ENCODE results near the gene ANP32A. TPM values are rescaled to one million over a fixed set of nuclear protein-coding genes. Genes with fewer than 3 reads are reported as not detected.

Gene ANP32A
- total and polyA plus RNA-seq, 2 experiments from 2014 or later = 140 to 278 TPM

DNA sequence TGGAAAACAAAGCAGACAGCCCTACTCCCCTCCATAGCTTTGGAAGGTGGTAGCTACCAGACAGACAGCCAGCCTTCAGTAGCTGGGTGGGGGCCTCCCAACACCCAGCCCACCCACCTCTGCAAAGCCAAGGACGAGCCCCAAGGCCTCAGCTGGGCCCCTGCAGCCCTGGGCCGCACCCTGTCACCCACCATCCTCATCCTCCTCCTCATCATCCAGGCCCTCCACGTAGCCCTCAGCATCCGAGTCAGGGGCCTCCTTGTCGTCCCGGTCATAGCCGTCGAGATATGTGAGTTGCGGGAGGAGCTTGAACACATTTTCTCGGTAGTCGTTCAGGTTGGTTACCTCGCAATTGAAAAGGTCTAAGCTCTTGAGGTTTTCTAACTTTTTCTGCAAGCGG lies 36.5 kb downstream of the ANP32A start:
- no peaks in the 10 kb centered on the region for H3K9me3 ChIP-seq (ENCODE audit: low read depth)
- DNase-seq (ENCODE audit: low read depth in 1 of 2, low spot score in 1 of 2) = no peak
- no peaks in the 10 kb centered on the region for H3K27me3 ChIP-seq
- H3K4me3 ChIP-seq = no peak overlapping the region
- no peak overlapping the region for H3K27ac ChIP-seq
- peaks cover 5% of the 10 kb centered on the region for H3K4me1 ChIP-seq (ENCODE audit: low read depth)
- TF ChIP-seq, protein P1, sequence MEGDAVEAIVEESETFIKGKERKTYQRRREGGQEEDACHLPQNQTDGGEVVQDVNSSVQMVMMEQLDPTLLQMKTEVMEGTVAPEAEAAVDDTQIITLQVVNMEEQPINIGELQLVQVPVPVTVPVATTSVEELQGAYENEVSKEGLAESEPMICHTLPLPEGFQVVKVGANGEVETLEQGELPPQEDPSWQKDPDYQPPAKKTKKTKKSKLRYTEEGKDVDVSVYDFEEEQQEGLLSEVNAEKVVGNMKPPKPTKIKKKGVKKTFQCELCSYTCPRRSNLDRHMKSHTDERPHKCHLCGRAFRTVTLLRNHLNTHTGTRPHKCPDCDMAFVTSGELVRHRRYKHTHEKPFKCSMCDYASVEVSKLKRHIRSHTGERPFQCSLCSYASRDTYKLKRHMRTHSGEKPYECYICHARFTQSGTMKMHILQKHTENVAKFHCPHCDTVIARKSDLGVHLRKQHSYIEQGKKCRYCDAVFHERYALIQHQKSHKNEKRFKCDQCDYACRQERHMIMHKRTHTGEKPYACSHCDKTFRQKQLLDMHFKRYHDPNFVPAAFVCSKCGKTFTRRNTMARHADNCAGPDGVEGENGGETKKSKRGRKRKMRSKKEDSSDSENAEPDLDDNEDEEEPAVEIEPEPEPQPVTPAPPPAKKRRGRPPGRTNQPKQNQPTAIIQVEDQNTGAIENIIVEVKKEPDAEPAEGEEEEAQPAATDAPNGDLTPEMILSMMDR (IDR thresholded peaks at IDR 0.05; ENCODE audit: low read depth, low read length) = no peak
- peaks cover 59% of the 10 kb centered on the region for H3K36me3 ChIP-seq

DNA sequence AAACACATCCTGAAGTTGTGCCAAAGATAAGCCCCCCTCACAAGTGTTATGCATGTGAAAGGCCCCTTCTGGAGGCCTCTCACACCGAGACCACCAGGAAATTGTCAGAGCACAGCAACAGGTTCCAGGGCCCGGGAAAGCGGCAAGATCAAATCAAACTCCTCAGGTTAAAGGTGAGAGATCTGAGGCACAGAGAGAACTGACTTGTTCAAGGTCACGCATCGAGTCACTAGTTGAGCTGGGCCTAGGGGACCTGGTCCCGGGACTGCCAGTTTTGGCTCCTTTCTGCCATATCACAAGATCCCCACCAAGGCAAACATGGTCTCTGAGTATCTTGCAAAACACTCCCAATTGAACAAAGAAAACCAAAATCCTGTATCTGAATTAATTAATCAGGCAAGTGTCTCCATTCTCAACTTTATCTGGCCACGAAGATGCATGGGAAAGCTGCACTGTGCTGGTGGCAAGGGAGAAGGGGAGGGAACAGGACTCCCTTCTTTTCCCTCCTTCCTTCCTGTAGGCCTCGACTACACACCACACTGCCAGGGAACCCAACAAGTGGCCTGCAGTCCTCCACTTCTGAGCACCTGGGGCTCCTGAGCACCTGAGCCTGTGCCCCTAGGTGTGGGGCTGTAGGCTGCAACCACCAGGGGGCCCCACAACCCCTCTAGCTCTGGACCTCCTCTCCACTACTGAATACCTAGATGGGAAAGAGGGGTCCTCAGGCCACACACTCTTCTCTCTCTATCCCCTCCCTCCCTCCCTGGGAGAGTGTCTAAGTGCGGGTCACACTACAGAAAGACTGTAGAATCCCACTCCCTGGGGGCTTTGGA lies 37.3 kb downstream of the ANP32A start:
- H3K27ac ChIP-seq = peak overlapping the region; percentile 13
- no peaks in the 10 kb centered on the region for H3K4me1 ChIP-seq (ENCODE audit: low read depth)
- TF ChIP-seq, protein P1 (IDR thresholded peaks at IDR 0.05; ENCODE audit: low read depth, low read length) = peak; percentile 53
- H3K36me3 ChIP-seq = peaks cover 63% of the 10 kb centered on the region
- H3K27me3 ChIP-seq = no peaks in the 10 kb centered on the region
- H3K4me3 ChIP-seq = no peak overlapping the region
- H3K9me3 ChIP-seq (ENCODE audit: low read depth) = no peaks in the 10 kb centered on the region
- peak in 1 of 2 donors; percentile 50 for DNase-seq (ENCODE audit: low read depth in 1 of 2, low spot score in 1 of 2)

DNA sequence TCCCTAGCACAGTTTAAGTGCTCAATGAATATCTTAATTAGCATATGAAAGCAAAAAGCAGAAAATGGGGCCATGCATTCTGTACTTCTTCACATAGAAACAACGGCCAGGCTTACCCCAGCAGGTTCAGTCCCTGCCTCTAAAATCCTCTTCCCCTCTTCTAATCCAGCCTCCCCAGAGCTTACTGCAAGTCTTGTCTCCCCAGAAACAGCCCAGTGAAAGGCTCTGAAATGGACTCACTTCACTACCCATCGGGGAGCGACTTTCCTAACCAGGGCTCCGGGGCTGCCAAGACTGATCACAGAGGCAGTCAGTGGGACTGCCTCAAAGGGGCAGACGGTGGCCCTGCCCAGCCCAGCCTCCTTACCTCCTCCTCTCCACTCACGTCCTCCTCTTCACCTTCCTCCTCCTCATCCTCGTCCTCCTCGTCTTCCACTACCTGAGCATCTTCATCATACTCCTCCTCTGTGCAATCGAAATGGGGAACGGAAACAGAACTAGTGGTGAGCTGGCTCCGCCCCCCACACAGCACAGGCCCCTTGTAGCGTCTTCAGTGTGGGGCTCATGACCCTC lies 38.0 kb downstream of the ANP32A start:
- H3K4me1 ChIP-seq (ENCODE audit: low read depth) = no peaks in the 10 kb centered on the region
- no peak overlapping the region for H3K4me3 ChIP-seq
- H3K27ac ChIP-seq = no peak overlapping the region
- DNase-seq (ENCODE audit: low read depth in 1 of 2, low spot score in 1 of 2) = no peak
- TF ChIP-seq, protein P1 (IDR thresholded peaks at IDR 0.05; ENCODE audit: low read depth, low read length) = no peak
- H3K9me3 ChIP-seq (ENCODE audit: low read depth) = no peaks in the 10 kb centered on the region
- H3K27me3 ChIP-seq = no peaks in the 10 kb centered on the region
- H3K36me3 ChIP-seq = peaks cover 62% of the 10 kb centered on the region

DNA sequence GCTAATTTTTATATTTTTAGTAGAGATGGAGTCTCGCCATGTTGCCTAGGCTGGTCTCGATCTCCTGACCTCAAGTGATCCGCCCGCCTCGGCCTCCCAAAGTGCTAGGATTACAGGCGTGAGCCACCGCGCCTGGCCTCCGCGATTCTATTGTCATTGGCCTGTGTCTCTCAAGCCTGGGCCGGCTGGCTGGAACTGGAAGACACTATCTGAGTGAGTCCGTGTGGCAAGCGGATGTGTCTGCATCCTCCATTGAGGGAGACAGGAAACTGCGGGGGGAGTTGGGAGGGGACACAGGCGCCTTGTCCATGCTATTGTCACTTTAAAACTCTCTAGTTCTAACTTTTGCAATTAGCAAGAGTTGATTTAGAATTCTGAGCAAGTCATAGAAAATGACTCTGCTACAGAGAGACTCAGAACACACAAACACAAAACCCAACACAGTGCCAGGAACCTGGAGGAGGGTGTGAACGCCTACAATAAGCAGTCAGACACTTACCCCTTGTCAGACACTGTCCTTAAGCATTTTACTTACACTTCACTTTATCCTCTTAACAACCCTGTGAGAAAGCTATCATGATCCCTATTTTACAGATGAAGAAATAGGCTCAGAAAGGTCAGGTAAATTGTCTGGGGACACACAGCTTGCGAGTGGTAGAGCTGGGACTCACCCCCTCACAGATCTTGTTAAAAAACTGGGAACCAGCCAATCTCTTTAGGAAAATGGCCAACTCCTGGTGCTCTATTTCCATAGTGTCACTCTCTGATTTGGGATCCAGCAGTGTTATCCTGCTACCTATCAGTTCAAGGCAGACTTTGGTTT lies 38.7 kb downstream of the ANP32A start:
- Histone ChIP-seq H3K36me3 (peaks cover 55% of the 10 kb centered on the region), H3K27ac (no peak overlapping the region), H3K27me3 (no peaks in the 10 kb centered on the region), H3K4me3 (no peak overlapping the region), H3K9me3 (ENCODE audit: low read depth) (no peaks in the 10 kb centered on the region), H3K4me1 (ENCODE audit: low read depth) (no peaks in the 10 kb centered on the region)
- TF ChIP-seq, protein P1 (IDR thresholded peaks at IDR 0.05; ENCODE audit: low read depth, low read length) = no peak
- no peak for DNase-seq (ENCODE audit: low read depth in 1 of 2, low spot score in 1 of 2)

DNA sequence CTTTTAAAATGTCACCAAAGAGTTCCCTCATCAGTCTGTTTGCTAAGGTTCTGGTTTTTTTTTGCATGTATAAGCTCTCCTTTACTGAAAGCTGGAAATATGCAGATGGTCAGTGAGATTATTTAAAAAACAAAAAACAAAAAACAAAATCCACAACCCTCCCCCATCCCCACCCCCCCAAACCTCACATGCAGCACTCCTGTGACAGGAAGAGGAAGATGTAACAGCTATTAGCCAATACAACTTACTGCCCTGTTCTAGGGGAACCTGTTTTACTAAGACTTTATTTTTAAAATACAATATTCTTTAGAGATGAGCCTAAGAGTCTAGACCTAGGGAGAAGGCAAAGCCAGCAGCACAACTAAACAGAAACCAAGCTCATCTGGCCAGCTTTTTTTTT lies 39.5 kb downstream of the ANP32A start:
- H3K27me3 ChIP-seq = no peaks in the 10 kb centered on the region
- TF ChIP-seq, protein P1 (IDR thresholded peaks at IDR 0.05; ENCODE audit: low read depth, low read length) = no peak
- no peak for DNase-seq (ENCODE audit: low read depth in 1 of 2, low spot score in 1 of 2)
- no peak overlapping the region for H3K4me3 ChIP-seq
- H3K4me1 ChIP-seq (ENCODE audit: low read depth) = no peaks in the 10 kb centered on the region
- no peaks in the 10 kb centered on the region for H3K9me3 ChIP-seq (ENCODE audit: low read depth)
- no peak overlapping the region for H3K27ac ChIP-seq
- peaks cover 53% of the 10 kb centered on the region for H3K36me3 ChIP-seq
